RWPE2 (cell line): Measurements from ENCODE around the gene RAC2.
A peak's percentile ranks its signal among the peaks of the same experiment; 100 is the strongest.

ENCODE experiments used
- ATAC-seq: fragments of 200-7000 bp; cut with Tn5 transposase; 3 replicates; pipeline ENCODE4 v1.9.1; 2021; ENCODE audit warnings: low read depth
- DNase-seq: peaks from one replicate; pipeline ENCODE4 v3.0.0-alpha.2; 2020; ENCODE audit warnings: low spot score
- H3K27ac ChIP-seq: fragments of 450-650 bp; 2 replicates; pipeline ENCODE4 v1.5.1; 2017; ENCODE audit warnings: mild to moderate bottlenecking; ENCODE audit not compliant: poor library complexity, severe bottlenecking
- H3K27me3 ChIP-seq: fragments of 250-450 bp; sonication (Bioruptor Pico); 2 replicates; pipeline ENCODE4 v1.5.1; 2021; ENCODE audit warnings: mild to moderate bottlenecking, moderate library complexity; ENCODE audit not compliant: insufficient read depth, poor library complexity, severe bottlenecking
- H3K36me3 ChIP-seq: fragments of 250-450 bp; sonication (Bioruptor Pico); 2 replicates; pipeline ENCODE4 v1.5.1; 2020; ENCODE audit warnings: low read depth, mild to moderate bottlenecking, moderate library complexity
- H3K4me1 ChIP-seq: fragments of 250-450 bp; sonication (Bioruptor Pico); 2 replicates; pipeline ENCODE4 v1.5.1; 2021; ENCODE audit warnings: mild to moderate bottlenecking, moderate library complexity; ENCODE audit not compliant: insufficient read depth, poor library complexity, severe bottlenecking
- H3K4me3 ChIP-seq: fragments of 250-450 bp; sonication (Bioruptor Pico); 2 replicates; pipeline ENCODE4 v1.5.1; 2021; ENCODE audit warnings: mild to moderate bottlenecking, moderate library complexity; ENCODE audit not compliant: severe bottlenecking
- H3K9me3 ChIP-seq: fragments of 250-450 bp; sonication (Bioruptor Pico); 2 replicates; pipeline ENCODE4 v1.5.1; 2021; ENCODE audit warnings: mild to moderate bottlenecking, moderate library complexity; ENCODE audit not compliant: severe bottlenecking
- TF ChIP-seq, protein P1 (sequence below): fragments of 450-650 bp; IDR thresholded peaks from one replicate; pipeline ENCODE4 v1.5.1; 2017; ENCODE audit warnings: mild to moderate bottlenecking, moderate library complexity; ENCODE audit not compliant: poor library complexity, severe bottlenecking

Gene RAC2

DNA sequence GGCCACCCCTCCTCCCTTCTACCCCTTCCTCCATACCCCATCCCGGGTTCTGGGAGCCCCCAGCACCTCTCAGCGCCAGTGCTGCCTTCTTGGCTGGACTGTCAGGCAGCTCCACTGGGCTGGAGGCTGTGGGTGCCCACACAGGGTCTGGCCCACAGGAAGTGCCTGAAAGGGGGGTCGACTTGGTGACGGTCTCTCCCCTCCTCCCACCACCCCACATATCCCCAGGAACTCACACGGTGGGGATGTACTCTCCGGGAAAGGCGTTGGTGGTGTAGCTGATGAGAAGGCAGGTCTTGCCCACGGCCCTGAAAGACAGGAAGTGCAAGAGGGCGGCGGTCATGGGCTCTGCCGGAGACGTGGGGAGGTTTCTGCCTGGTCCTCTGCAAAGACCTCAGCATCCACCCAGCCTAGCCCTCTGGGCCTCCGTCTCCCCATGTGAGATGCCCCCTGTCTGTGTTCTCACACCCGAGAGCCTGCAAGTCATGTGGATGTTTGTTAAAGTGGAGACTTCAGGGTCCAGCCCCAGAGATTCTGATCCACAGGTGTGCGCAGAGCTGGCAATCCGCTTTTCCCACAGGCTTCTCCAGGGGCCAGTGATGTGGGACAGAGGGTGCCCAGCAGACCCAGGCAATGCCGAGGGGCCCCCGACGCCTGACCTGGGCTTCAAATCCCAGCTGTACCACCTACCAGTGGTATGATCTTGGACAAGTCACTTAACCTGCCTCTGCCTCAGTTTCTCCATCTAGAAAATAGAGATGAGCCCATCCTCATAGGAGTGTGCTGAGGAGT, 2.5 kb downstream of the RAC2 start:
- DNase-seq (peak; percentile 38), ATAC-seq (no peak)
- Histone ChIP-seq H3K36me3 (peaks cover 42% of the 10 kb centered on the region), H3K4me3 (no peak overlapping the region), H3K27ac (peak overlapping the region; percentile 66), H3K27me3 (no peaks in the 10 kb centered on the region), H3K4me1 (peaks cover 11% of the 10 kb centered on the region), H3K9me3 (no peaks in the 10 kb centered on the region)
- TF ChIP-seq, protein P1, sequence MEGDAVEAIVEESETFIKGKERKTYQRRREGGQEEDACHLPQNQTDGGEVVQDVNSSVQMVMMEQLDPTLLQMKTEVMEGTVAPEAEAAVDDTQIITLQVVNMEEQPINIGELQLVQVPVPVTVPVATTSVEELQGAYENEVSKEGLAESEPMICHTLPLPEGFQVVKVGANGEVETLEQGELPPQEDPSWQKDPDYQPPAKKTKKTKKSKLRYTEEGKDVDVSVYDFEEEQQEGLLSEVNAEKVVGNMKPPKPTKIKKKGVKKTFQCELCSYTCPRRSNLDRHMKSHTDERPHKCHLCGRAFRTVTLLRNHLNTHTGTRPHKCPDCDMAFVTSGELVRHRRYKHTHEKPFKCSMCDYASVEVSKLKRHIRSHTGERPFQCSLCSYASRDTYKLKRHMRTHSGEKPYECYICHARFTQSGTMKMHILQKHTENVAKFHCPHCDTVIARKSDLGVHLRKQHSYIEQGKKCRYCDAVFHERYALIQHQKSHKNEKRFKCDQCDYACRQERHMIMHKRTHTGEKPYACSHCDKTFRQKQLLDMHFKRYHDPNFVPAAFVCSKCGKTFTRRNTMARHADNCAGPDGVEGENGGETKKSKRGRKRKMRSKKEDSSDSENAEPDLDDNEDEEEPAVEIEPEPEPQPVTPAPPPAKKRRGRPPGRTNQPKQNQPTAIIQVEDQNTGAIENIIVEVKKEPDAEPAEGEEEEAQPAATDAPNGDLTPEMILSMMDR: no peak

DNA sequence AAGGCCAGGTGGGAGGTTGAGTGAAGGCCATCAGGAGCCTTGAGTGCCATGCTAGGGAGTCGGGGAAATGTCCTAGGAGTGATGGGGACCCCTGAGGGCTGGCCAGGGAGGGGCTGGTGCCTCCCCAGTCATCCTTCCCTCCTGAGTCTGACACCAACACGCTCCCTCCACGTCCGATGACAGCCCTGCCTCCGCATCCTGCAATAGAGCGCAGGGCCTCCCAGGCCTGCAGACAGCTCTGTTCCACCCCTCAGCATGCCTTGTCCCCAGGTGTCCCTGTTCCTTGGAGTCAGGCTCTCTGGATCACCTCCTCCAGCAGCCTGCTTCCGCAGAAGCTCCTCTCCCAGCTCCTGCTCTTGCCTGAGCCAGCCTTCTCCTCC, 3.1 kb downstream of the RAC2 start:
- peaks cover 48% of the 10 kb centered on the region for H3K36me3 ChIP-seq
- TF ChIP-seq, protein P1: no peak
- no peak overlapping the region for H3K27ac ChIP-seq

GRCh38 chr22:37240240-37240940, 3.7 kb downstream of the RAC2 start:
- TF ChIP-seq, protein P1: no peak
- H3K27ac ChIP-seq: no peak overlapping the region

More for the DNA sequence above, 3.1 kb downstream of the RAC2 start:
- Histone ChIP-seq H3K27me3 (no peaks in the 10 kb centered on the region), H3K4me3 (no peak overlapping the region), H3K9me3 (no peaks in the 10 kb centered on the region), H3K4me1 (peaks cover 11% of the 10 kb centered on the region)
- DNase-seq (peak; percentile 35), ATAC-seq (no peak)

DNA sequence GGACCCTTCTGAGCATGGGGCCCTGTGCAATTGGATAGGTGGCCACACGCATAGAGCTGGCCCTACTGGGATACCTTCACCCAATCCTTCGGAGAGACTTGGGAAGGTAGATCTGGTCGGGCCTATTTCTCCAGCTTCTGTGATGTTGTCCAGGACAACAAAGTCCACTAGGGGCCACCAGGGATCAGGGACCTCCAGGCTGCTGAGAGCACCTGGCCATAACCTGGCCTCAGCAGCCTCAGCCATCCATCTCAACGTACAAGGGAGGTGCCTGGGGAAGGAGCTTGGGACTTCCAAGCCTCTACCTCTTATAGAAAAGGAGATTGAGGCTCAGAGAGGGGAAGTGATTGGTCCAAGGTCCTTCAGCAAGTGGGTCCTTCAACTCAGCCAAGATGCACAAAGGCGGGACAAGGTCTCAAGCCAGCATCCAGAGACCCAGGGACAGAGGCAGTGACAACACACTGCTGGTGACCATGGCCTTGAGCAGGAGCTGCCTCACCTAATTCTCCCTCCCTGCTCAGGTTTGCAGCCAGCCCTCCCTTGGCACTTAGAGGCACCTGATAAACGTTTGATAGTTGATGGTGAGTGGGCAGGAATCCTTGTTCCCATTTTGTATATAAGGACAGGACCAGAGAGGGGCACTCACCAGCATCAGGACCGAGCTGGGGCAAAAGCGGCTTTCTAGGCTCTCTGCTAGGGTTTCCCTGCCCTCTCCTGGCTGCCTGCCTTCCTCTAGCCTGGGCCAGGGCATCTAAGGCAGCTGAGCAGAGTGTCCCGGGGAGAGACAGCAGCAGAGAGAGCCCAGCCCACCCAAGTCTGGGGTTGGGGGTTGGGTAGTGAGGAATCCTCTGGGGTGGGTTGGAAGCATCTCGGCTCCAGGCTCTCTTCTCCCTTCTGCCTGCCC, 4.5 kb downstream of the RAC2 start:
- H3K9me3 ChIP-seq: no peaks in the 10 kb centered on the region
- H3K4me1 ChIP-seq: peaks cover 11% of the 10 kb centered on the region

More at GRCh38 chr22:37240240-37240940, 3.7 kb downstream of the RAC2 start:
- Histone ChIP-seq H3K27me3 (no peaks in the 10 kb centered on the region), H3K4me3 (no peak overlapping the region), H3K4me1 (peaks cover 11% of the 10 kb centered on the region), H3K36me3 (peaks cover 54% of the 10 kb centered on the region), H3K9me3 (no peaks in the 10 kb centered on the region)
- no peak for ATAC-seq
- peak; percentile 22 for DNase-seq

More for the DNA sequence above, 4.5 kb downstream of the RAC2 start:
- Histone ChIP-seq H3K27ac (no peak overlapping the region), H3K36me3 (peaks cover 62% of the 10 kb centered on the region), H3K4me3 (no peak overlapping the region), H3K27me3 (no peaks in the 10 kb centered on the region)
- TF ChIP-seq, protein P1: no peak
- no peak for ATAC-seq
- DNase-seq: peak; percentile 42
